ENCODE measurements around the gene TBC1D25.

TBC1D25 gene

GRCh38 chrX:48601741-48602394 is 62.4 kb downstream of the TBC1D25 start:
- no peak for DNase-seq (ENCODE audit: low read depth)

- no peak for DNase-seq (ENCODE audit: low read depth)
Measured at GRCh38 chrX:48604701-48605100, 65.2 kb downstream of the TBC1D25 start.

DNA sequence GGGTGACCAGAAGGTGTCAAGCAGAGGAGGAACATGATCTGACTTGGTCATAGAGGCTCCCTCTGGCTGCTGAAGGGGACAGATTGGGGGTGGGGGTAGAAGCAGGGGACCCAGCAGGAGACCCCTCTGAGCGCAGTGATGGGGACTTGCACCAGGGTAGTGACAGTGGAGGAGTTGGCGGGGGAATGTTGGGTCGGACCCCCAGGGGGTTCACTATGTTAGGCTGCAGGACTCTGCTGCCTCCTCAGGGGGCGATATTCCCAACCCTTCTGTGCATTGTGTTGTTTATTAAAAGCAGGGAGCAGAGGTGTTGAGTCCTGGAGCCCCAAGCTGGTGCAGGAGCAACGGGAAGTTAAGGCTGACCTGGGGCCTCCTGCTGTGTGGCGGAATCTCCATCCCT is 66.6 kb downstream of the TBC1D25 start:
- no peak for DNase-seq (ENCODE audit: low read depth)

DNA sequence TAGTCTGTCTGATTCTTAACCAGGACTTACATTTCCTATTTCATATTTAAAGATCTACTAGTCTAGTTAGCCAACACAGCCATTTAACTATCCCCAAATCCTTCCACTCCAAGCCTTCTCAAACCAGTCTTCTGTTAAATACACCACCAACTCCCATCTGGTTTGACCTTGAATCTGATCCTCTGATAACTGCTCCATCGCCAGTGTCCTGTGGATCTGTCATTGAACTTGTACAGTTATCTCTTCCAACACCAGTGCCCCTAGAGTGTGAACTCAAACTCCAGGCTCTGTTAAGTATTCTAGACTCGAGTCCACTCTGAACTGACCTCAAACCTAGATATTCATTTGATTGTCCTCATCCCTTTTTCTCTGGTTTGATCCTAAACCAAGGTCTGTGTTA is 72.2 kb downstream of the TBC1D25 start:
- DNase-seq (ENCODE audit: low read depth) = no peak

Measured in stimulated activated CD8-positive, alpha-beta memory T cell treated with anti-CD3 and anti-CD28 coated beads, Interleukin-12 subunit alpha, Interleukin-12 subunit beta, amount 100 ng/mL, for 1 hour (primary cell).